CD4-positive, CD25-positive, alpha-beta regulatory T cell (primary cell): ENCODE measurements around the gene ZNF385C. TPM values are rescaled to one million over a fixed set of nuclear protein-coding genes. Genes with fewer than 3 reads are reported as not detected.

ENCODE experiments used
- ATAC-seq, 2 donors: fragments of 150-1000 bp; cut with Tn5 transposase; one replicate each; pipeline ENCODE4 v1.10.0; 2021; ENCODE audit warnings: low read depth in 2 of 2, moderate number of reproducible peaks in 2 of 2, moderate library complexity in 1 of 2
- DNase-seq, 3 donors: peaks; one replicate each; pipeline versions ENCODE4 v3.0.0 to v3.0.0-alpha.2; 2012 to 2022; ENCODE audit warnings: mixed read lengths in 1 of 3
- H3K27ac ChIP-seq: one replicate; pipeline ENCODE4 v1.7.0; 2013; ENCODE audit warnings: mild to moderate bottlenecking, low read length; ENCODE audit not compliant: insufficient read depth, poor library complexity, severe bottlenecking
- H3K27me3 ChIP-seq: one replicate; pipeline ENCODE4 v1.7.0; 2013; ENCODE audit warnings: low read length; ENCODE audit not compliant: control insufficient read depth, insufficient read depth
- H3K36me3 ChIP-seq: one replicate; pipeline ENCODE4 v1.7.0; 2013; ENCODE audit warnings: mild to moderate bottlenecking, low read length, moderate library complexity; ENCODE audit not compliant: control insufficient read depth, insufficient read depth
- H3K4me1 ChIP-seq: 2 replicates; pipeline ENCODE4 v1.7.0; 2013; ENCODE audit warnings: mild to moderate bottlenecking, low read length; ENCODE audit not compliant: insufficient read depth, control insufficient read depth, poor library complexity, severe bottlenecking
- H3K4me3 ChIP-seq: one replicate; pipeline ENCODE4 v1.7.0; 2013; ENCODE audit warnings: low read depth, mild to moderate bottlenecking, low read length, moderate library complexity
- H3K9me3 ChIP-seq, 2 experiments: 1 replicate in 1 of 2; 2 replicates in 1 of 2; pipeline ENCODE4 v1.7.0; 2013; ENCODE audit warnings: low read length in 2 of 2, mild to moderate bottlenecking in 1 of 2, moderate library complexity in 1 of 2; ENCODE audit not compliant: control insufficient read depth in 2 of 2
- H3K27ac Mint-ChIP-seq, 3 donors: one replicate each; pipeline ENCODE4 v1.8.0; 2020 to 2022; ENCODE audit warnings: mild to moderate bottlenecking in 3 of 3, mixed read lengths in 3 of 3, moderate library complexity in 2 of 3
- H3K27me3 Mint-ChIP-seq: one replicate; pipeline ENCODE4 v1.8.0; 2022; ENCODE audit warnings: mild to moderate bottlenecking, mixed read lengths
- H3K36me3 Mint-ChIP-seq: one replicate; pipeline ENCODE4 v1.8.0; 2020; ENCODE audit warnings: mixed read lengths
- H3K4me1 Mint-ChIP-seq, 4 donors: one replicate each; pipeline ENCODE4 v1.8.0; 2020 to 2022; ENCODE audit warnings: mixed read lengths in 4 of 4, mild to moderate bottlenecking in 1 of 4
- H3K4me3 Mint-ChIP-seq, 4 donors: one replicate each; pipeline ENCODE4 v1.8.0; 2020 to 2022; ENCODE audit warnings: mild to moderate bottlenecking in 4 of 4, mixed read lengths in 4 of 4, moderate library complexity in 3 of 4
- H3K9me3 Mint-ChIP-seq, 7 donors: one replicate each; pipeline ENCODE4 v1.8.0; 2020 to 2022; ENCODE audit warnings: mixed read lengths in 7 of 7, mild to moderate bottlenecking in 3 of 7, moderate library complexity in 2 of 7
- polyA plus RNA-seq, 4 donors: library from polyadenylated mRNA; unstranded; fragments of 300-500 nt; fragmentation: Illumina TruSeq; gene quantifications; one replicate each; pipeline ENCODE4 v1.2.3, GENCODE V29; 2021
- total RNA-seq: library from RNA; stranded (reverse); gene quantifications from one replicate; pipeline ENCODE4 v1.2.3, GENCODE V29; 2022

The ZNF385C gene
- total and polyA plus RNA-seq, 5 donors from 2014 or later: 0.21 TPM; not detected in 4

GRCh38 chr17:42065201-42065600 lies 33.1 kb downstream of the ZNF385C start:
- Mint-ChIP-seq H3K4me3 (no peak overlapping the region), H3K27ac (no peak overlapping the region)

DNA sequence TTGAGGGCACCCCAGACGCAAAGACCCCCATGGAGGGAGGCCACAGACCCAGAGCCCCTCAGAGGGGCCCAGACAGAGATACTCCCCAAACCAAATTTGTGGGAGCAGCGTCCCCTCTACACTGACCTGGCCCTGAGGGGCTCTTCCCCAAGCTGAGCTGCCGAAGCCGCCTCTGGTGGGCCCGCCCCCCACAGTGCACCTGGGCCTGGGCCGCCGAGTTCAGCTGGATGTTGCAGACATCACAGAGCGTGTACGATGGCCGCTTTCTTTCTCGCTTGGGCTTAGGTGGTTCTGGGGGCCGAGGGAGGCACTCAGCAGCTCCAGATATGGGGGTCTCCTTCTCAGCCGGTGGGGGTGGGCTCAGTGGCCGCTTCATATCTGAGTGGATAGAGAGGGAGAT lies 35.6 kb downstream of the ZNF385C start:
- peaks cover 16% of the 10 kb centered on the region for H3K27me3 Mint-ChIP-seq
- DNase-seq: no peak
- H3K27ac ChIP-seq: no peak overlapping the region
- no peaks in the 10 kb centered on the region for H3K4me1 ChIP-seq
- no peak overlapping the region for H3K4me3 Mint-ChIP-seq
- no peak overlapping the region for H3K27ac Mint-ChIP-seq
- ATAC-seq: no peak
- H3K36me3 Mint-ChIP-seq: no peaks in the 10 kb centered on the region
- no peaks in the 10 kb centered on the region for H3K36me3 ChIP-seq
- no peaks in the 10 kb centered on the region for H3K27me3 ChIP-seq
- H3K4me3 ChIP-seq: no peak overlapping the region
- H3K4me1 Mint-ChIP-seq: peaks cover 0 to 19% (median 7%) of the 10 kb centered on the region in 4 donors
- no peaks in the 10 kb centered on the region for H3K9me3 ChIP-seq
- H3K9me3 Mint-ChIP-seq: no peaks in the 10 kb centered on the region

More at GRCh38 chr17:42065201-42065600, 33.1 kb downstream of the ZNF385C start:
- no peaks in the 10 kb centered on the region for H3K4me1 ChIP-seq
- Mint-ChIP-seq H3K4me1 (peaks cover 0 to 19% (median 5%) of the 10 kb centered on the region in 4 donors), H3K9me3 (no peaks in the 10 kb centered on the region), H3K27me3 (peaks cover 12% of the 10 kb centered on the region), H3K36me3 (no peaks in the 10 kb centered on the region)
- H3K27me3 ChIP-seq: no peaks in the 10 kb centered on the region
- no peaks in the 10 kb centered on the region for H3K9me3 ChIP-seq
- no peak for ATAC-seq
- H3K27ac ChIP-seq: no peak overlapping the region
- no peaks in the 10 kb centered on the region for H3K36me3 ChIP-seq
- peak in 1 of 3 donors; percentile 34 for DNase-seq
- H3K4me3 ChIP-seq: no peak overlapping the region

DNA sequence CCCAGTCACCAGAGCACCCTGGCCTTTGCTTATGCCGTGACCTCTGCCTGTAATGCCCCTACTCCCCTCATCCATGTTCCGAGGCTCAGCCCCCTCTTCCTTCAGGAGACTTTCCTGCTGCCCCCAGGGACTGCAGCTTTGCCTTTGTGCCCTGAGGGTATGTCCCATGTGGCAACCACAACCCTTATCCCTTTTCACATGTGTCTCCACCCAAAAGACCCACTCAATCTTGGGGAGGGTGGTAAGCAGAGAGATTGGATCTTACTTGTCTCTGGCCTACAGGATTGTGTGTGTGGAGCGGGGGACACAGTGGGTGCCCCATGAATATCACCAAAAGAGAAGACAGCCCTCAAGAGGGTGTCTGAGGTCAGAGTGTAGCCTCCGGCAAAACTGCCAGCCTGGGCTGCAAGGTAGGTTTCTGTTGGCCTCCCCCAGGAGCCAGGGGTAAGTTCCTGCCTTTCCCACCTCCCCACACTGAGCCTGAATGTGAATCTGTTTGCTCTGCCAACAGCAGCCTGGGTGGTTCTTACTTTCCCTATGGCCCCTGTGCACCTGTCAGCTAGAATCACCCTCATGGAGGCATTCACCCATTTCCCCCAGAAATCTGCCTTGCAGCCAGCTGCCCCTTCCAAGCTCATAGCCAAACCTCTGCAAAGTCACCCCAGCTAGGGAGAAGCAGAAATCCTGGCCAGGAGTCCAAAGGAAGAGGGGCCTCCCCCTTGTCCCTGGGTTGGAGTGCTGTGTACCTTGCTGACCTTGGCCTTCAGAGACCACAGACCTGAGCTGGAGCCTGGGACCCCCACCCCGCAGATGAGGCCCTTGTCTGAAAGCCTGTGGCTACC lies 36.4 kb downstream of the ZNF385C start:
- DNase-seq: no peak
- Histone ChIP-seq H3K4me1 (no peaks in the 10 kb centered on the region), H3K36me3 (no peaks in the 10 kb centered on the region), H3K9me3 (no peaks in the 10 kb centered on the region), H3K4me3 (no peak overlapping the region), H3K27ac (no peak overlapping the region), H3K27me3 (no peaks in the 10 kb centered on the region)
- no peak overlapping the region for H3K27ac Mint-ChIP-seq
- H3K27me3 Mint-ChIP-seq: peaks cover 12% of the 10 kb centered on the region
- no peak overlapping the region for H3K4me3 Mint-ChIP-seq
- no peak for ATAC-seq
- peaks cover 0 to 3% (median 0%) of the 10 kb centered on the region in 7 donors for H3K9me3 Mint-ChIP-seq
- H3K4me1 Mint-ChIP-seq: peaks cover 0 to 17% (median 7%) of the 10 kb centered on the region in 4 donors
- no peaks in the 10 kb centered on the region for H3K36me3 Mint-ChIP-seq

- Histone ChIP-seq H3K9me3 (no peaks in the 10 kb centered on the region), H3K27me3 (no peaks in the 10 kb centered on the region), H3K36me3 (no peaks in the 10 kb centered on the region), H3K4me1 (no peaks in the 10 kb centered on the region), H3K27ac (no peak overlapping the region), H3K4me3 (no peak overlapping the region)
- Mint-ChIP-seq H3K36me3 (no peaks in the 10 kb centered on the region), H3K9me3 (peaks cover 0 to 3% (median 0%) of the 10 kb centered on the region in 7 donors), H3K4me1 (peaks cover 0 to 16% (median 7%) of the 10 kb centered on the region in 4 donors), H3K27ac (peak overlapping the region in 2 of 3 donors; percentile 66 to 82), H3K27me3 (peaks cover 18% of the 10 kb centered on the region), H3K4me3 (no peak overlapping the region)
- ATAC-seq: no peak
- DNase-seq: no peak
Observed at GRCh38 chr17:42060231-42060630, 38.0 kb downstream of the ZNF385C start.

DNA sequence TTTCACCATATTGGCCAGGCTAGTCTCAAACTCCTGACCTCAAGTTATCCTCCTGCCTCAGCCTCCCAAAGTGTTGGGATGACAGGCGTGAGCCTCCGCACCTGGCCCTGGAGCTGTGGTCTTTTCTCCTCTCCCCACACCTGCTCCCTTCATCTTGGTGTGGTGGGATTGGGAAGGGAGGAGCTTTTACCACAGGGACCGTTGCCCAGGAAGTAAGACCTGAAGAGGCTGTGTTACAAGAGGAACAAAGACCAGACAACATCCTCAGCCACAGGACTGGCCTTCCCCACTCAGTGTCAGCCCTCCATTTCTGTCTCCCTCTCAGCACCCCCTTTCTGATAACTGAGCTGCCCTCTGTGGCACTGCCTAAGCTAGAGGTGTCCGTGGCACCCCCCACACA lies 38.5 kb downstream of the ZNF385C start:
- DNase-seq (no peak), ATAC-seq (no peak)
- Histone ChIP-seq H3K4me1 (no peaks in the 10 kb centered on the region), H3K9me3 (no peaks in the 10 kb centered on the region), H3K27me3 (no peaks in the 10 kb centered on the region), H3K27ac (no peak overlapping the region), H3K4me3 (no peak overlapping the region), H3K36me3 (no peaks in the 10 kb centered on the region)
- H3K4me3 Mint-ChIP-seq: no peak overlapping the region
- peaks cover 0 to 12% (median 7%) of the 10 kb centered on the region in 4 donors for H3K4me1 Mint-ChIP-seq
- peaks cover 22% of the 10 kb centered on the region for H3K27me3 Mint-ChIP-seq
- peak overlapping the region in 2 of 3 donors; percentile 66 to 82 for H3K27ac Mint-ChIP-seq
- H3K36me3 Mint-ChIP-seq: no peaks in the 10 kb centered on the region
- peaks cover 0 to 3% (median 0%) of the 10 kb centered on the region in 7 donors for H3K9me3 Mint-ChIP-seq

- Mint-ChIP-seq H3K36me3 (no peaks in the 10 kb centered on the region), H3K9me3 (peaks cover 0 to 3% (median 0%) of the 10 kb centered on the region in 7 donors), H3K27me3 (peaks cover 29% of the 10 kb centered on the region), H3K4me3 (no peak overlapping the region), H3K27ac (no peak overlapping the region), H3K4me1 (peaks cover 0 to 4% (median under 1%) of the 10 kb centered on the region in 4 donors)
- Histone ChIP-seq H3K4me3 (no peak overlapping the region), H3K27me3 (peaks cover 4% of the 10 kb centered on the region), H3K4me1 (no peaks in the 10 kb centered on the region), H3K27ac (no peak overlapping the region), H3K9me3 (no peaks in the 10 kb centered on the region), H3K36me3 (no peaks in the 10 kb centered on the region)
- ATAC-seq (no peak), DNase-seq (no peak)
Observed at GRCh38 chr17:42058063-42058462, 40.2 kb downstream of the ZNF385C start.

GRCh38 chr17:42056635-42057034 lies 41.6 kb downstream of the ZNF385C start:
- Histone ChIP-seq H3K27ac (no peak overlapping the region), H3K36me3 (no peaks in the 10 kb centered on the region), H3K27me3 (peaks cover 4% of the 10 kb centered on the region), H3K9me3 (no peaks in the 10 kb centered on the region), H3K4me1 (no peaks in the 10 kb centered on the region), H3K4me3 (no peak overlapping the region)
- H3K27ac Mint-ChIP-seq: no peak overlapping the region
- no peak overlapping the region for H3K4me3 Mint-ChIP-seq
- H3K27me3 Mint-ChIP-seq: peaks cover 33% of the 10 kb centered on the region
- ATAC-seq: no peak
- H3K4me1 Mint-ChIP-seq: peaks cover 0 to 4% (median 0%) of the 10 kb centered on the region in 4 donors
- no peak for DNase-seq
- no peaks in the 10 kb centered on the region for H3K36me3 Mint-ChIP-seq
- peaks cover 0 to 3% (median 0%) of the 10 kb centered on the region in 7 donors for H3K9me3 Mint-ChIP-seq
